ENCODE data around the gene DUSP6.

The DUSP6 gene

GRCh38 chr12:89373763-89374572, 21.7 kb upstream of the DUSP6 start:
- no peak for DNase-seq

GRCh38 chr12:89372584-89373370, 20.5 kb upstream of the DUSP6 start:
- peak; percentile 19 for DNase-seq

GRCh38 chr12:89370850-89371249, 18.5 kb upstream of the DUSP6 start:
- peak; percentile 35 for DNase-seq

GRCh38 chr12:89370421-89370831, 18.1 kb upstream of the DUSP6 start:
- DNase-seq, result peak; percentile 68

GRCh38 chr12:89369166-89369565, 16.9 kb upstream of the DUSP6 start:
- no peak for DNase-seq

- no peak for DNase-seq
These were observed 16.1 kb upstream of the DUSP6 start for GRCh38 chr12:89368391-89368790.

GRCh38 chr12:89366676-89367364, 14.5 kb upstream of the DUSP6 start:
- no peak for DNase-seq

GRCh38 chr12:89364631-89365030, 12.3 kb upstream of the DUSP6 start:
- no peak for DNase-seq

GRCh38 chr12:89364058-89364457, 11.8 kb upstream of the DUSP6 start:
- DNase-seq, result no peak

GRCh38 chr12:89363582-89363981, 11.3 kb upstream of the DUSP6 start:
- DNase-seq, result no peak

GRCh38 chr12:89363084-89363483, 10.8 kb upstream of the DUSP6 start:
- no peak for DNase-seq

GRCh38 chr12:89359615-89360014, 7.3 kb upstream of the DUSP6 start:
- DNase-seq, result no peak

GRCh38 chr12:89358805-89359204, 6.5 kb upstream of the DUSP6 start:
- DNase-seq, result no peak

GRCh38 chr12:89357297-89357730, 5.0 kb upstream of the DUSP6 start:
- no peak for DNase-seq

- no peak for DNase-seq
These were observed 3.9 kb upstream of the DUSP6 start for GRCh38 chr12:89356069-89356665.

GRCh38 chr12:89355243-89356068, 3.2 kb upstream of the DUSP6 start:
- DNase-seq, result no peak

GRCh38 chr12:89354612-89355067, 2.3 kb upstream of the DUSP6 start:
- no peak for DNase-seq

- DNase-seq, result no peak
These were observed 1.7 kb upstream of the DUSP6 start for GRCh38 chr12:89353823-89354611.

GRCh38 chr12:89353188-89353822, 1.0 kb upstream of the DUSP6 start:
- no peak for DNase-seq

GRCh38 chr12:89352242-89352491, 134 bp downstream of the DUSP6 start:
- no peak for DNase-seq
